ENCODE data around the gene CUX1. TPM values are rescaled to one million over a fixed set of nuclear protein-coding genes. Genes with fewer than 3 reads are reported as not detected.

The CUX1 gene
- total RNA-seq, 1 experiment from 2014 or later, result 64.3 TPM

- Mint-ChIP-seq H3K36me3 (peaks cover 41% of the 10 kb centered on the region), H3K9me3 (peaks cover 21% of the 10 kb centered on the region), H3K4me3 (no peak overlapping the region), H3K27ac (peak overlapping the region; percentile 59), H3K4me1 (peaks cover 47% of the 10 kb centered on the region), H3K27me3 (ENCODE audit: low read depth) (no peaks in the 10 kb centered on the region)
- no peak for TF ChIP-seq ZNF532 (CRISPR knock-in tag; IDR thresholded peaks at IDR 0.05; ENCODE audit: borderline replicate concordance)
- ATAC-seq (no peak), DNase-seq (ENCODE audit: low spot score) (peak; percentile 5)
- POLR2A ChIA-PET, result no interaction called here
- CTCF ChIA-PET, result interaction anchor here (1.7 kb wide), 1 partner anchor 13 kb away, joined by 6 read pairs; no protein-coding TSS in a partner anchor
Observed at GRCh38 chr7:102080434-102081243, 263.2 kb downstream of the CUX1 start.

- DNase-seq (ENCODE audit: low spot score) (no peak), ATAC-seq (no peak)
- H3K36me3 Mint-ChIP-seq, result peaks cover 42% of the 10 kb centered on the region
- H3K4me3 Mint-ChIP-seq, result no peak overlapping the region
- peak overlapping the region; percentile 59; the same call in 1 of the 2 replicates for H3K27ac Mint-ChIP-seq
- H3K9me3 Mint-ChIP-seq, result peaks cover 21% of the 10 kb centered on the region
- H3K27me3 Mint-ChIP-seq (ENCODE audit: low read depth), result no peaks in the 10 kb centered on the region
- ChIA-PET POLR2A (no interaction called here), CTCF (no interaction called here)
- H3K4me1 Mint-ChIP-seq, result peaks cover 47% of the 10 kb centered on the region
- no peak for TF ChIP-seq ATF6 (CRISPR knock-in tag; IDR thresholded peaks at IDR 0.05)
Observed at GRCh38 chr7:102081244-102081627, 263.8 kb downstream of the CUX1 start.

- Mint-ChIP-seq H3K4me3 (no peak overlapping the region), H3K4me1 (peaks cover 36% of the 10 kb centered on the region), H3K9me3 (peaks cover 21% of the 10 kb centered on the region), H3K27ac (no peak overlapping the region), H3K36me3 (peaks cover 43% of the 10 kb centered on the region), H3K27me3 (ENCODE audit: low read depth) (no peaks in the 10 kb centered on the region)
- DNase-seq (ENCODE audit: low spot score), result no peak
- ChIA-PET CTCF (no interaction called here), POLR2A (no interaction called here)
- no peak for ATAC-seq
- TF ChIP-seq E2F5 (CRISPR knock-in tag; IDR thresholded peaks at IDR 0.05), result no peak
- TF ChIP-seq RORB (CRISPR knock-in tag; IDR thresholded peaks at IDR 0.05), result no peak
- TF ChIP-seq SMAD4 (CRISPR knock-in tag; IDR thresholded peaks at IDR 0.05), result no peak
- TF ChIP-seq MXD4 (CRISPR knock-in tag; IDR thresholded peaks at IDR 0.05; ENCODE audit: borderline replicate concordance), result no peak
Observed at GRCh38 chr7:102082693-102083368, 265.4 kb downstream of the CUX1 start.

GRCh38 chr7:102085218-102085772 is 267.9 kb downstream of the CUX1 start:
- H3K27me3 Mint-ChIP-seq (ENCODE audit: low read depth), result no peaks in the 10 kb centered on the region
- ChIA-PET POLR2A (no interaction called here), CTCF (no interaction called here)
- H3K27ac Mint-ChIP-seq, result no peak overlapping the region
- no peak overlapping the region for H3K4me3 Mint-ChIP-seq
- ATAC-seq (no peak), DNase-seq (ENCODE audit: low spot score) (no peak)
- peaks cover 43% of the 10 kb centered on the region for H3K36me3 Mint-ChIP-seq
- peaks cover 29% of the 10 kb centered on the region for H3K9me3 Mint-ChIP-seq
- H3K4me1 Mint-ChIP-seq, result peaks cover 29% of the 10 kb centered on the region
- TF ChIP-seq PRDM15 (CRISPR knock-in tag; IDR thresholded peaks at IDR 0.05) (no peak), ZNF317 (CRISPR knock-in tag; IDR thresholded peaks at IDR 0.05; ENCODE audit: borderline replicate concordance, low read depth) (no peak), IRF2 (CRISPR knock-in tag; IDR thresholded peaks at IDR 0.05; ENCODE audit: borderline replicate concordance, low read depth) (no peak), SOX15 (CRISPR knock-in tag; IDR thresholded peaks at IDR 0.05) (no peak), ATF6 (CRISPR knock-in tag; IDR thresholded peaks at IDR 0.05) (no peak), PREB (CRISPR knock-in tag; IDR thresholded peaks at IDR 0.05; ENCODE audit: borderline replicate concordance) (no peak)
